Panc1 (cell line): ENCODE measurements around the gene NUTM1. TPM values are rescaled to one million over a fixed set of nuclear protein-coding genes. Genes with fewer than 3 reads are reported as not detected.

ENCODE experiments used
- microRNA-seq: library from miRNA; unstranded; fragments of <30 nt; microRNA quantifications from one replicate; pipeline ENCODE4 v1.1.0, GENCODE V29; 2020; ENCODE audit not compliant: unreplicated experiment
- total RNA-seq: library from RNA; stranded (reverse); gene quantifications from one replicate; pipeline ENCODE4 v1.2.1, GENCODE V29; 2021; ENCODE audit not compliant: unreplicated experiment

The NUTM1 gene
- total RNA-seq, 1 experiment from 2014 or later: 0.05 TPM

Small RNA genes within 50 kb of the gene (microRNA-seq; reads per million reads assigned to microRNA genes)
- gene MIR1233-1: not detected

Other genes starting within 250 kb of the NUTM1 start
- gene EMC7, start 241.5 kb upstream of the NUTM1 start, total RNA-seq: 79.6 TPM
- gene PGBD4, start 241.2 kb upstream of the NUTM1 start, total RNA-seq: 2.3 TPM
- gene KATNBL1, start 133.2 kb upstream of the NUTM1 start, total RNA-seq: 46.1 TPM
- 99.2 TPM for gene EMC4, start 118.3 kb upstream of the NUTM1 start, total RNA-seq
- 19.5 TPM for gene SLC12A6, start 5.5 kb upstream of the NUTM1 start, total RNA-seq
- 306 TPM for gene NOP10, start 179 bp upstream of the NUTM1 start, total RNA-seq
- 58.5 TPM for gene LPCAT4, start 23.9 kb downstream of the NUTM1 start, total RNA-seq
- 99.1 TPM for gene GOLGA8A, start 94.5 kb downstream of the NUTM1 start, total RNA-seq
- gene GOLGA8B, start 240.3 kb downstream of the NUTM1 start, total RNA-seq: 161 TPM